GM19328 (cell line): ENCODE measurements around the gene RASGEF1B.

Experiments used
- ATAC-seq: cut with Tn5 transposase; IDR thresholded peaks from one replicate; pipeline ENCODE4 v1.9.1; 2021; ENCODE audit warnings: mild to moderate bottlenecking, moderate library complexity; ENCODE audit not compliant: unreplicated experiment

Gene RASGEF1B

GRCh38 chr4:81404294-81404693 is 67.4 kb downstream of the RASGEF1B start:
- no peak for ATAC-seq

- no peak for ATAC-seq
Observed at GRCh38 chr4:81399306-81400086, 72.2 kb downstream of the RASGEF1B start.

- ATAC-seq = no peak
Observed at GRCh38 chr4:81398379-81398778, 73.3 kb downstream of the RASGEF1B start.

- ATAC-seq = no peak
Observed at GRCh38 chr4:81397635-81398034, 74.1 kb downstream of the RASGEF1B start.

- ATAC-seq = no peak
Observed at GRCh38 chr4:81395239-81395638, 76.5 kb downstream of the RASGEF1B start.

- no peak for ATAC-seq
Observed at GRCh38 chr4:81392164-81392563, 79.5 kb downstream of the RASGEF1B start.

- ATAC-seq = no peak
Observed at GRCh38 chr4:81389720-81390119, 82.0 kb downstream of the RASGEF1B start.

- ATAC-seq = no peak
Observed at GRCh38 chr4:81380437-81380836, 91.3 kb downstream of the RASGEF1B start.

- no peak for ATAC-seq
Observed at GRCh38 chr4:81378386-81378785, 93.3 kb downstream of the RASGEF1B start.

GRCh38 chr4:81377191-81377590 is 94.5 kb downstream of the RASGEF1B start:
- ATAC-seq = no peak

- no peak for ATAC-seq
Observed at GRCh38 chr4:81376720-81377119, 95.0 kb downstream of the RASGEF1B start.
